Stimulated activated CD4-positive, alpha-beta T cell treated with anti-CD3 and anti-CD28 coated beads, Interleukin-4, amount 100 ng/mL, for 4 hours (primary cell): ENCODE data around the gene PLEKHA8.

Source experiments
- DNase-seq, 2 experiments: peaks; one replicate each; pipeline ENCODE4 v3.0.0-alpha.2; 2020

PLEKHA8 gene

GRCh38 chr7:30114536-30115238, 86.5 kb downstream of the PLEKHA8 start:
- DNase-seq = no peak

GRCh38 chr7:30115709-30116297, 87.6 kb downstream of the PLEKHA8 start:
- no peak for DNase-seq

- DNase-seq = no peak
These were observed 88.6 kb downstream of the PLEKHA8 start for GRCh38 chr7:30116771-30117170.

- no peak for DNase-seq
These were observed 89.7 kb downstream of the PLEKHA8 start for GRCh38 chr7:30117896-30118295.

- DNase-seq = no peak
These were observed 91.8 kb downstream of the PLEKHA8 start for GRCh38 chr7:30119890-30120577.

GRCh38 chr7:30133736-30134610, 105.8 kb downstream of the PLEKHA8 start:
- DNase-seq = no peak

GRCh38 chr7:30134611-30135300, 106.5 kb downstream of the PLEKHA8 start, which contains the start of gene MTURN:
TSS of gene MTURN (plus strand) at chr7:30134986. CDS start at chr7:30135137, 151 bp downstream.
- DNase-seq = peak; percentile 84 to 88

- peak; percentile 49 to 65 for DNase-seq
These were observed 107.3 kb downstream of the PLEKHA8 start for GRCh38 chr7:30135301-30136116.

GRCh38 chr7:30136117-30136731, 108.0 kb downstream of the PLEKHA8 start:
- no peak for DNase-seq

- no peak for DNase-seq
These were observed 108.7 kb downstream of the PLEKHA8 start for GRCh38 chr7:30136743-30137485.

GRCh38 chr7:30139836-30140384, 111.7 kb downstream of the PLEKHA8 start:
- no peak for DNase-seq

GRCh38 chr7:30140456-30140855, 112.2 kb downstream of the PLEKHA8 start:
- DNase-seq = no peak

- DNase-seq = no peak
These were observed 114.5 kb downstream of the PLEKHA8 start for GRCh38 chr7:30142710-30143109.

- no peak for DNase-seq
These were observed 115.6 kb downstream of the PLEKHA8 start for GRCh38 chr7:30143748-30144251.

- no peak for DNase-seq
These were observed 116.6 kb downstream of the PLEKHA8 start for GRCh38 chr7:30144657-30145306.

- no peak for DNase-seq
These were observed 117.3 kb downstream of the PLEKHA8 start for GRCh38 chr7:30145426-30145970.

- no peak for DNase-seq
These were observed 118.0 kb downstream of the PLEKHA8 start for GRCh38 chr7:30146127-30146612.

GRCh38 chr7:30147223-30147622, 119.0 kb downstream of the PLEKHA8 start:
- no peak for DNase-seq

GRCh38 chr7:30147785-30148184, 119.6 kb downstream of the PLEKHA8 start:
- DNase-seq = no peak
